ENCODE measurements around the gene STK35. TPM values are rescaled to one million over a fixed set of nuclear protein-coding genes. Genes with fewer than 3 reads are reported as not detected.

STK35 gene
- total RNA-seq, 1 donor from 2014 or later: 18.5 TPM

GRCh38 chr20:2103461-2104153 is 2.0 kb downstream of the STK35 start:
- intact Hi-C loops (cut with micrococcal nuclease): loop anchor here (2.0 to 10.0 kb wide), 8 partner anchors 69 to 1271 kb away; partner anchors contain the start of genes FAM110A, LZTS3, PCED1A and PSMF1

GRCh38 chr20:2104236-2104635 is 2.6 kb downstream of the STK35 start:
- intact Hi-C loops (cut with micrococcal nuclease): loop anchor here (5.0 to 10.0 kb wide), 3 partner anchors 449 to 1068 kb away; partner anchors contain the start of genes LZTS3, PCED1A, SIRPG and VPS16

GRCh38 chr20:2108498-2108897 is 6.9 kb downstream of the STK35 start:
- intact Hi-C loops (cut with micrococcal nuclease): loop anchor here (10.0 kb wide), 2 partner anchors 454 to 736 kb away; partner anchors contain the start of genes PCED1A, SIRPG and VPS16

DNA sequence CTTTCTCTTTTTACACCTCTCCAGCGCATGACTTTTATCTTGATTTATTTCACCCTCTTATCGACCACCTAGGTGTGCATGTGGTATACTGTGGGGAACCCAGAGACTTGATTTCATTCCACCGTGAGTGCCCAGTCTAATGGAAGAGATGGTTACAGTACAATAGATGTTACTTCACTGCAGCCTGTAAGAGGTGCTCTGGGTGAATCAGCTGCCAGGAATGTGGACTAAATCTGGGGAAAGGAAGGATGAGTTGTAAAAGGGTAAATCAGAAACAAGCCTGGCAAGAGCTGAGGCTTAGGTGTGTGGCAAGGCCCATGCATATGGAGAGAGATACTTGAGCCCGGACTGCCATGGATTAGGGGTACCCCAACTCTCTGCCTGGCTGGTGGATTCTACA is 7.4 kb downstream of the STK35 start:
- intact Hi-C loops (cut with micrococcal nuclease): loop anchor here (10.0 kb wide), 2 partner anchors 454 to 736 kb away; partner anchors contain the start of genes PCED1A, SIRPG and VPS16

GRCh38 chr20:2109425-2110210 is 8.0 kb downstream of the STK35 start:
- intact Hi-C loops (cut with micrococcal nuclease): loop anchor here (10.0 kb wide), 2 partner anchors 455 to 735 kb away; partner anchors contain the start of genes PCED1A, SIRPG and VPS16

- intact Hi-C loops (cut with micrococcal nuclease): no loop called here
Measured at GRCh38 chr20:2112910-2113309, 11.3 kb downstream of the STK35 start.

- intact Hi-C loops (cut with micrococcal nuclease): no loop called here
Measured at GRCh38 chr20:2114127-2114959, 12.7 kb downstream of the STK35 start.

- intact Hi-C loops (cut with micrococcal nuclease): no loop called here
Measured at GRCh38 chr20:2114990-2115681, 13.5 kb downstream of the STK35 start.

- intact Hi-C loops (cut with micrococcal nuclease): no loop called here
Measured at GRCh38 chr20:2116170-2116940, 14.7 kb downstream of the STK35 start.

GRCh38 chr20:2118783-2119182 is 17.2 kb downstream of the STK35 start:
- intact Hi-C loops (cut with micrococcal nuclease): no loop called here

DNA sequence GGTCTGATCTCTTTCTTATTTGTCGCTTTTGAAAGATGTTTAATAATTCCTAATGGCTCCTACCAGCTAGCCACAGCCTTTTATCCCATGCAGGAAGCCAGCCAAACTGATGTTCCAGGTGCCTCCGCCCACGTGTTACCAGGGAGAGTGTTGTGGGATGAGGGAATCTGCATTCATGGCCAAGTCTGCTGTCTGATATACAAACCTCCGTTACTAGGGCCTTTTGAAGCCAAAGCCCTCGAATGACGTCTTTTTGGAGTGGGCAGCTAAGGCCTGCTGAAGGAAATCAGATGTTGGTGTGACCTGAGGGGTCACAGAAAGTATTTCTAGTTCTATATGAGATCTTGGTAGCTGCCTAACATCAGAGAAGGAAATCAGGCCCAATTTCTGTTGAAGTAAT is 21.3 kb downstream of the STK35 start:
- intact Hi-C loops (cut with micrococcal nuclease): no loop called here

- intact Hi-C loops (cut with micrococcal nuclease): no loop called here
Measured at GRCh38 chr20:2123720-2124119, 22.1 kb downstream of the STK35 start.

DNA sequence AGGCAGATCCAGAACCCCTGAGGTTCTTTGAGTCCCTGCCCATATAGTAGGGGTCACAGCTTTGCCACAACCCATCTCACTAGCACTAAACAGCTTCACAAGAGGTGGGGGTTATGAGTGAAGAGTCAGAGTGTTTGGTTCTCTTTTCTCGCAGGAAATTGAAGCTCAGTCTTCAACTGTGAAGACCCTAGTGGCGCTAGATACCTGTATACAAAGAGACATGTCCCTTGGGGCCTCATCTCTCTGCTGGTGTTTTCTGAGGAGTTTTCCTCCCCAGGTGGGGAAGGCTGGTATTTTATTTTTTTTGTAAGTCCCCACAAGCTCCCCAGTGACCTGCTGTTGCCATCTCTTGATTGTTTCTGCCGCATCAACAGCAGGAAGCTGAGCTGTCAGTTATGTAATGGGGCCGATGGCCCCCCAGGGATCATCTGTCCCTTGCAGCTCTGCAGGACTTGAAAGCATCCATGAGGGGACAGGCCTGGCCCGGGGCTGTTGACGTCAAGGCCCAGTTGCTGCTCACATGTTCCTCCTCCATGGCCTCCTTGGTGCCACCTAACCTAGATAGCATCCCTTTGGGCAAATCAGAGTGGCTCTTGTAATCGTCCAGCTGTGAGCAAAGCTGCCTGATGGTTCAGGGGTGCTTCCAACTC is 23.1 kb downstream of the STK35 start:
- intact Hi-C loops (cut with micrococcal nuclease): no loop called here

DNA sequence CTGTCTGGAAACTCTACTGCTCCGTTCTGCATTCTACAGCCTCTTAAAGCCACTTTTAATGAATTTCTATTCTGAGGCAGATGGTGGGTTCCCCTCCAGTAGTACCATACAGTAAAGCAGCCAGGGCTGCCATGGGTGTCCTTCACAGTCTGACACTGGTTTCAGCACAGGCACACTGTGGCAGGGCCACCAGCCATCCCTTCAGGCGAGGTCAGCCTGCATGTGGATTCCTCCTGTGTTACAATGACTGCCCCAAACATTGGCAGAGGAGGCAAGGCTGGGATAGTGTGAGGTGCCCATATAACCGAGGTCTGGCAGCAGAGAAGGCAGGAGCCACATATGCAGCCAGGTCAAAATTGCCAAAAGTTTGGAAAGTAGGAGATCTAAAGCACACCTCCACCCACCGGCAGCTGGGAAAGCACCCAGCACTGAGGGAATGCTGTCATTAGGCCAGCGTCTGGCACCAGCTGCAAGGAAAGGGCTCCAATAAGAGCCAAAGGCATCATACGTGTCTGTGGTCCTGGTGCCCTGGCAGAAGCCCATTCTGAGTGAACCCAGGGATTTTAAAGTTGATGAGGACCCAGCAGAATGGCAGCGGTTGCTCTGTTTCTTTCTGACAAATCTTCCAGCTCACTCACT is 24.0 kb downstream of the STK35 start:
- intact Hi-C loops (cut with micrococcal nuclease): no loop called here

DNA sequence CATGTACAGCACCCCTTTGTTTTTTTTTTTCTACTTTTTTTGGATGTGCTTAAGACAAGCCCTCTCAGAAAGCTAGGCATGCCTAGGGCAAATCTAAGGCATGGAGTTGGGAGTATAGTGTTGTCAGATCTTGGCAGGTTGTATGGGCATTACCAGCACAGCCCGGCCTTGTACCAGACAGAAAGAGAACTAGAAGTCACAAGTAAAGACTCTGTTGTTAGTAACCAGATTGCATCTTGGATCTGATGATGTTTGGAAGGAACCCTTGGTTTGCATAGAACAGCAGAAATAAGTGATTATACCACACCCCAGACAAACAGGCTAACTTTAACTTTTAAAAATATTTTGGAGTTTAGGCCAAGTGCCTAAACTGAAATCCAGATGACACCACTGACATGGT is 25.6 kb downstream of the STK35 start:
- intact Hi-C loops (cut with micrococcal nuclease): no loop called here

DNA sequence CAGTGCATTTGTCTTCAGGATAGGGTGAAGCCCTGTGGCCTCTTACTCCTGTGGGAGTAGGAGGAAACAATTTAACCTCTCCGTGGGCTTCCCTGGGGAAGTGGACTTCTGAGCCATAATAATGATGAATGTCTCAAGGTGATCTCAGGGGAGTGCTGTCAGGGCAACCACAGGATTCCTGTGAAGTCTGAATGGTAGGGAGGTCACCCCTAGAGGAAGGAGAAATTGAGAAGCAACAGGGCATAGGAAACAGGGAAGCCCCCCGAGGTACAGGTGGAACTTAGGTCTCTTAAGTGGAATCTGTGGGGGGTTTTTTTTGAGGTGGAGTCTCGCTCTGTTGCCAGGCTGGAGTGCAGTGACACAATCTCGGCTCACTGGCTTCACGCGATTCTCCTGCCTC is 26.9 kb downstream of the STK35 start:
- intact Hi-C loops (cut with micrococcal nuclease): no loop called here

DNA sequence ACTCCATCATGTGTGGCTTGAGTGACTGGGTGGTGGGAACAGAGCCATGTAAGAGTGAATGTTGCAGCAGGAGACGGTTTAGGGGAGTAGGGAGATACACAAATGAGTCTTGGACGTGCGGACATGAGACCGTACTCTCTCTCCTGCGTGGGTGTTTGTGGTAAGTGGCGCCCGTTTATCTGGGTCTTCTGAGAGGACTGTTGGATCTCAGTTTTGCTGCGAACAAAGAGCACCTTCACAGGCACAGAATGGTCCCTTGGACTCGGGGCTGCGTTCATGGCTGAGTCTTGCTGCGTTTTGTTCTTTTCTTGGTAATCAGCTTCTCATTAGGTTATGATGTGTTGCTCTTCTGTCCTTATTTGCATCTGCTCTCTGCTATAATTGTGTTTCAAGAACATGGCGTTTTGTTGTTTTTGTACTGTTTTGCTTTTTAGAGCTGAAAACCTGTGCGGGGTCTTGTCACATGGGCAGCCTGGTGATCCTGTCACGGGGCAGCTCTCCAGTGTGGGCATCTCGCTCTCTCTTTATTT is 28.5 kb downstream of the STK35 start:
- intact Hi-C loops (cut with micrococcal nuclease): no loop called here

- intact Hi-C loops (cut with micrococcal nuclease): no loop called here
Measured at GRCh38 chr20:2130683-2131082, 29.1 kb downstream of the STK35 start.

DNA sequence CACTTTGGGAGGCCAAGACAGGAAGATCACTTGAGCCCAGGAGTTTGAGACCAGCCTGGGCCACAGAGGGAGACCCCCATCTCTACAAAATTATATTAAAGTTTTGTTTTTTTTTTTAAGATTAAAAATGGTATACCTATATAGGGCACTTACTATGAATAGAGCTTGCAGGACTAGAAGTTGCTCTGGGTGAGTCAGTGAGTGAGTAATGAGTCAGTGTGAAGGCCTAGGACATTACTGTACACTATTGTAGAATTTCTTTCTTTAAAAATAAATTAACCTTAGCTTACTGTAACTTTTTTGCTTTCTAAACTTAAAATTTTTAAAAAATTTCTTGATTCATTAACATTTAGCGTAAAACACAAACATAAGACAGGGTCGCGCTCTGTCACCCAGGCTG is 29.7 kb downstream of the STK35 start:
- intact Hi-C loops (cut with micrococcal nuclease): no loop called here
